Measurements from ENCODE around the gene FAM118A.
"Not testable (repeated sequence)": the region's sequence is repeated elsewhere in the genome, so short reads cannot be mapped to it uniquely, and the experiment has no call there.

- TF ChIP-seq POLR2A, CTCF (IDR thresholded peaks at IDR 0.05): not testable (repeated sequence)
Observed at GRCh38 chr22:45260395-45260759, 49.4 kb upstream of the FAM118A start.

Data from right lobe of liver (tissue), 4 donors.